Effector memory CD4-positive, alpha-beta T cell (primary cell): ENCODE data around the gene EP400.

Experiments
- DNase-seq, 3 donors: peaks; one replicate each; pipeline ENCODE4 v3.0.0-alpha.2; 2020
- H3K27ac ChIP-seq: 2 replicates; pipeline ENCODE4 v1.7.0; 2013; ENCODE audit warnings: mild to moderate bottlenecking, low read length, moderate library complexity; ENCODE audit not compliant: insufficient read depth, poor library complexity, severe bottlenecking
- H3K27me3 ChIP-seq: replicated peaks from 2 replicates; pipeline ENCODE4 v1.7.0; 2013; ENCODE audit warnings: mild to moderate bottlenecking, low read length; ENCODE audit not compliant: insufficient read depth, control insufficient read depth, poor library complexity, severe bottlenecking
- H3K36me3 ChIP-seq: 2 replicates; pipeline ENCODE4 v1.7.0; 2013; ENCODE audit warnings: mild to moderate bottlenecking, low read length, moderate library complexity; ENCODE audit not compliant: control insufficient read depth, insufficient read depth
- H3K4me1 ChIP-seq: 2 replicates; pipeline ENCODE4 v1.7.0; 2013; ENCODE audit warnings: low read length, mild to moderate bottlenecking; ENCODE audit not compliant: control insufficient read depth, insufficient read depth, poor library complexity, severe bottlenecking
- H3K4me3 ChIP-seq: 2 replicates; pipeline ENCODE4 v1.7.0; 2013; ENCODE audit warnings: low read length, low read depth, mild to moderate bottlenecking; ENCODE audit not compliant: insufficient read depth, poor library complexity, severe bottlenecking
- H3K9me3 ChIP-seq: 2 replicates; pipeline ENCODE4 v1.7.0; 2013; ENCODE audit warnings: mild to moderate bottlenecking, low read length, moderate library complexity; ENCODE audit not compliant: control insufficient read depth

EP400 gene

GRCh38 chr12:132026796-132027500 lies 77.2 kb downstream of the EP400 start:
- Histone ChIP-seq H3K4me3 (no peak overlapping the region), H3K9me3 (no peaks in the 10 kb centered on the region), H3K27ac (no peak overlapping the region), H3K36me3 (peaks cover 92% of the 10 kb centered on the region), H3K27me3 (no peaks in the 10 kb centered on the region), H3K4me1 (no peaks in the 10 kb centered on the region)
- DNase-seq, result no peak

- no peak overlapping the region for H3K4me3 ChIP-seq
- peaks cover 90% of the 10 kb centered on the region for H3K36me3 ChIP-seq
- H3K27ac ChIP-seq, result no peak overlapping the region
- no peaks in the 10 kb centered on the region for H3K27me3 ChIP-seq
- no peaks in the 10 kb centered on the region for H3K4me1 ChIP-seq
- DNase-seq, result no peak
- H3K9me3 ChIP-seq, result no peaks in the 10 kb centered on the region
These were observed 77.9 kb downstream of the EP400 start for GRCh38 chr12:132027636-132028035.

- Histone ChIP-seq H3K4me3 (no peak overlapping the region), H3K4me1 (no peaks in the 10 kb centered on the region), H3K36me3 (peaks cover 92% of the 10 kb centered on the region), H3K27ac (no peak overlapping the region), H3K9me3 (no peaks in the 10 kb centered on the region), H3K27me3 (no peaks in the 10 kb centered on the region)
- no peak for DNase-seq
These were observed 78.4 kb downstream of the EP400 start for GRCh38 chr12:132028111-132028510.

- H3K9me3 ChIP-seq, result no peaks in the 10 kb centered on the region
- DNase-seq, result no peak
- no peaks in the 10 kb centered on the region for H3K27me3 ChIP-seq
- no peaks in the 10 kb centered on the region for H3K4me1 ChIP-seq
- H3K36me3 ChIP-seq, result peaks cover 96% of the 10 kb centered on the region
- H3K27ac ChIP-seq, result no peak overlapping the region
- no peak overlapping the region for H3K4me3 ChIP-seq
These were observed 80.0 kb downstream of the EP400 start for GRCh38 chr12:132029503-132030300.

GRCh38 chr12:132030367-132031038 lies 80.8 kb downstream of the EP400 start:
- H3K27me3 ChIP-seq, result no peaks in the 10 kb centered on the region
- no peak overlapping the region for H3K4me3 ChIP-seq
- H3K27ac ChIP-seq, result no peak overlapping the region
- no peaks in the 10 kb centered on the region for H3K9me3 ChIP-seq
- no peak for DNase-seq
- peaks cover 96% of the 10 kb centered on the region for H3K36me3 ChIP-seq
- no peaks in the 10 kb centered on the region for H3K4me1 ChIP-seq

GRCh38 chr12:132033627-132034026 lies 83.9 kb downstream of the EP400 start:
- no peak overlapping the region for H3K4me3 ChIP-seq
- H3K4me1 ChIP-seq, result no peaks in the 10 kb centered on the region
- peaks cover 90% of the 10 kb centered on the region for H3K36me3 ChIP-seq
- no peaks in the 10 kb centered on the region for H3K27me3 ChIP-seq
- DNase-seq, result no peak
- no peaks in the 10 kb centered on the region for H3K9me3 ChIP-seq
- H3K27ac ChIP-seq, result no peak overlapping the region

GRCh38 chr12:132036063-132036683 lies 86.4 kb downstream of the EP400 start:
- Histone ChIP-seq H3K27me3 (no peaks in the 10 kb centered on the region), H3K9me3 (no peaks in the 10 kb centered on the region), H3K36me3 (peaks cover 85% of the 10 kb centered on the region), H3K27ac (no peak overlapping the region), H3K4me3 (no peak overlapping the region), H3K4me1 (no peaks in the 10 kb centered on the region)
- DNase-seq, result no peak

- DNase-seq, result no peak
- H3K4me3 ChIP-seq, result no peak overlapping the region
- peaks cover 78% of the 10 kb centered on the region for H3K36me3 ChIP-seq
- H3K27me3 ChIP-seq, result no peaks in the 10 kb centered on the region
- no peak overlapping the region for H3K27ac ChIP-seq
- H3K9me3 ChIP-seq, result no peaks in the 10 kb centered on the region
- H3K4me1 ChIP-seq, result no peaks in the 10 kb centered on the region
These were observed 91.3 kb downstream of the EP400 start for GRCh38 chr12:132040906-132041606.

GRCh38 chr12:132043216-132043615 lies 93.5 kb downstream of the EP400 start:
- no peaks in the 10 kb centered on the region for H3K27me3 ChIP-seq
- no peaks in the 10 kb centered on the region for H3K4me1 ChIP-seq
- no peak overlapping the region for H3K4me3 ChIP-seq
- no peaks in the 10 kb centered on the region for H3K9me3 ChIP-seq
- DNase-seq, result no peak
- H3K36me3 ChIP-seq, result peaks cover 71% of the 10 kb centered on the region
- no peak overlapping the region for H3K27ac ChIP-seq
